Measurements from ENCODE around the gene RPS6KA5.

RPS6KA5 gene

GRCh38 chr14:90893510-90893909 lies 166.9 kb downstream of the RPS6KA5 start:
- no peak for DNase-seq (ENCODE audit: low read depth)
- no peak overlapping the region for H3K4me3 ChIP-seq (ENCODE audit: control insufficient read depth, low read depth, low read length)
- TF ChIP-seq, protein P1, sequence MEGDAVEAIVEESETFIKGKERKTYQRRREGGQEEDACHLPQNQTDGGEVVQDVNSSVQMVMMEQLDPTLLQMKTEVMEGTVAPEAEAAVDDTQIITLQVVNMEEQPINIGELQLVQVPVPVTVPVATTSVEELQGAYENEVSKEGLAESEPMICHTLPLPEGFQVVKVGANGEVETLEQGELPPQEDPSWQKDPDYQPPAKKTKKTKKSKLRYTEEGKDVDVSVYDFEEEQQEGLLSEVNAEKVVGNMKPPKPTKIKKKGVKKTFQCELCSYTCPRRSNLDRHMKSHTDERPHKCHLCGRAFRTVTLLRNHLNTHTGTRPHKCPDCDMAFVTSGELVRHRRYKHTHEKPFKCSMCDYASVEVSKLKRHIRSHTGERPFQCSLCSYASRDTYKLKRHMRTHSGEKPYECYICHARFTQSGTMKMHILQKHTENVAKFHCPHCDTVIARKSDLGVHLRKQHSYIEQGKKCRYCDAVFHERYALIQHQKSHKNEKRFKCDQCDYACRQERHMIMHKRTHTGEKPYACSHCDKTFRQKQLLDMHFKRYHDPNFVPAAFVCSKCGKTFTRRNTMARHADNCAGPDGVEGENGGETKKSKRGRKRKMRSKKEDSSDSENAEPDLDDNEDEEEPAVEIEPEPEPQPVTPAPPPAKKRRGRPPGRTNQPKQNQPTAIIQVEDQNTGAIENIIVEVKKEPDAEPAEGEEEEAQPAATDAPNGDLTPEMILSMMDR (conservative IDR thresholded peaks at IDR 0.05; ENCODE audit: control insufficient read depth, insufficient read depth, low read depth, low read length) = no peak

DNA sequence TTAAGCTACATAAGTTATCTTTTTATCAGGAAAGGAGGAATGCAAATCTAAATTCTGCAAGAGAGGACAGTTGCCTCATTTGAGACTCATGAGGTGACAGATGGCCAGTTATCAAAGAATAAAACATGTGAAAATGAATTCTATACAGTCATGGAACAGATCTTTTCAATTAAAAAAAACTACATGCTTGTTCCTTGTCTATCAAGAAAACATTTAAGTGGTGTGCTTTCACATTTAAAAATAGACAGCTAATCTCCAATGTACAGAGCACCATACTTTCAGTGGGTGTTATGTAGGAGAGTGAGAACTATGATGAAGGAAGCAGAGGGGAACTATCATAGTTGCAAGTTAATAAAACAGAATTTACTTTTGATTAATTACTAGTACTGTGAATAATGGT lies 167.5 kb downstream of the RPS6KA5 start:
- TF ChIP-seq, protein P1 (conservative IDR thresholded peaks at IDR 0.05; ENCODE audit: control insufficient read depth, insufficient read depth, low read depth, low read length) = no peak
- no peak for DNase-seq (ENCODE audit: low read depth)

GRCh38 chr14:90891326-90891725 lies 169.1 kb downstream of the RPS6KA5 start:
- DNase-seq (ENCODE audit: low read depth) = no peak
- no peak overlapping the region for H3K4me3 ChIP-seq (ENCODE audit: control insufficient read depth, low read depth, low read length)
- TF ChIP-seq, protein P1 (conservative IDR thresholded peaks at IDR 0.05; ENCODE audit: control insufficient read depth, insufficient read depth, low read depth, low read length) = no peak

More for the DNA sequence above, 167.5 kb downstream of the RPS6KA5 start:
- H3K4me3 ChIP-seq (ENCODE audit: control insufficient read depth, low read depth, low read length) = no peak overlapping the region

GRCh38 chr14:90890322-90891020 lies 170.0 kb downstream of the RPS6KA5 start:
- H3K4me3 ChIP-seq (ENCODE audit: control insufficient read depth, low read depth, low read length) = no peak overlapping the region
- DNase-seq (ENCODE audit: low read depth) = no peak
- TF ChIP-seq, protein P1 (conservative IDR thresholded peaks at IDR 0.05; ENCODE audit: control insufficient read depth, insufficient read depth, low read depth, low read length) = no peak

- H3K4me3 ChIP-seq (ENCODE audit: control insufficient read depth, low read depth, low read length) = no peak overlapping the region
- TF ChIP-seq, protein P1 (conservative IDR thresholded peaks at IDR 0.05; ENCODE audit: control insufficient read depth, insufficient read depth, low read depth, low read length) = no peak
- no peak for DNase-seq (ENCODE audit: low read depth)
Observed at GRCh38 chr14:90886297-90886815, 174.1 kb downstream of the RPS6KA5 start.

DNA sequence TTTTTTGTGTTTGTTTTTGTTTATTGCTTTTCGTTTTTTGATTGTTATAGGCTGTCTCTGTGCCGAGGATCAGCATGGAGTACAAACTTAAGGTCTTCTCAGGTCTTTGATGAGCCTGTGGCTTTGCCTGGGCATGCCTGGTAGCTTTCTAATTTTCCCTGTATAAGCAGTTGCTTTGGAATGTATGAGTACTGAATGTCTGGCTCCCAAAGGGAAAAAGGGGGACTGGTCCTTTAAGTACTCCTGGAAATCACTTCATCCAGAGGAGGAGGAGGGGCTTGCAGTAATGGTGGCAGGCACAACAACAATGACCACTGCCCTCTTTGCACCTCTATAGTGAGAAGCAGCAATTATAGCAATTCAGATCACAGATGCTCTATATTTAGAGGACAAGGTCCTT lies 176.7 kb downstream of the RPS6KA5 start:
- no peak overlapping the region for H3K4me3 ChIP-seq (ENCODE audit: control insufficient read depth, low read depth, low read length)
- peak; percentile 40 for DNase-seq (ENCODE audit: low read depth)
- TF ChIP-seq, protein P1 (conservative IDR thresholded peaks at IDR 0.05; ENCODE audit: control insufficient read depth, insufficient read depth, low read depth, low read length) = no peak

All from fibroblast of mammary gland (primary cell).